Suprapubic skin (tissue), 3 donors: ENCODE data around the gene REXO1.

Source experiments
- CTCF ChIP-seq, 2 donors: fragments of 200-600 bp in 1 of 2; fragments of 450-650 bp in 1 of 2; sonication (generic) in 1 of 2; IDR thresholded peaks; one replicate each; pipeline ENCODE4 v1.5.1; 2016 to 2019; ENCODE audit warnings: antibody characterized with exemption in 2 of 2, mild to moderate bottlenecking in 1 of 2, moderate library complexity in 1 of 2
- POLR2AphosphoS5 ChIP-seq, 3 donors: sonication (generic); formaldehyde crosslinking; IDR thresholded peaks; one replicate each; pipeline ENCODE4 v1.6.1; 2017; ENCODE audit warnings: antibody characterized with exemption in 3 of 3

DNA sequence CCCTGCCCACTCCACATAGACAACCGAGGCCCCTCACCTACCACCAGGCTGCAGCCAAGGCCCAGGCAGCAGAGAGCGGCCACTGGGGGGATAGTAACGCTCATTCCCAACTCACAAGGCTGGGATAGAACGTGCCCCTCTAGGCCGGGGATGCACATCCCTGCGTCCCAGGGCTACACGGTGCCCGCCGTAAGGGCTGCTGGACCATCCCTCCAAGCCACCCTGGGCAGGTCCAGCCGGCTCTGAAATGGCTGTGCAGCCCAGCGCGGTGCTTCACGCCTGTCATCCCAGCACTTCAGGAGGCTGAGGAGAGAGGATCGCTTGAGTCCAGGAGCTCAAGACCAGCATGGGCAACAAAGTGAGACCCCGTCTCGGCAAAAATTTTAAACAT, 3.2 kb downstream of the REXO1 start:
- TF ChIP-seq CTCF (IDR thresholded peaks at IDR 0.05) (no peak), POLR2AphosphoS5 (IDR thresholded peaks at IDR 0.05) (no peak)
